ENCODE results near the gene NOL4L. TPM values are rescaled to one million over a fixed set of nuclear protein-coding genes. Genes with fewer than 3 reads are reported as not detected.

NOL4L gene
- total and polyA plus RNA-seq, 2 experiments from 2014 or later: 35.6 to 42.9 TPM

DNA sequence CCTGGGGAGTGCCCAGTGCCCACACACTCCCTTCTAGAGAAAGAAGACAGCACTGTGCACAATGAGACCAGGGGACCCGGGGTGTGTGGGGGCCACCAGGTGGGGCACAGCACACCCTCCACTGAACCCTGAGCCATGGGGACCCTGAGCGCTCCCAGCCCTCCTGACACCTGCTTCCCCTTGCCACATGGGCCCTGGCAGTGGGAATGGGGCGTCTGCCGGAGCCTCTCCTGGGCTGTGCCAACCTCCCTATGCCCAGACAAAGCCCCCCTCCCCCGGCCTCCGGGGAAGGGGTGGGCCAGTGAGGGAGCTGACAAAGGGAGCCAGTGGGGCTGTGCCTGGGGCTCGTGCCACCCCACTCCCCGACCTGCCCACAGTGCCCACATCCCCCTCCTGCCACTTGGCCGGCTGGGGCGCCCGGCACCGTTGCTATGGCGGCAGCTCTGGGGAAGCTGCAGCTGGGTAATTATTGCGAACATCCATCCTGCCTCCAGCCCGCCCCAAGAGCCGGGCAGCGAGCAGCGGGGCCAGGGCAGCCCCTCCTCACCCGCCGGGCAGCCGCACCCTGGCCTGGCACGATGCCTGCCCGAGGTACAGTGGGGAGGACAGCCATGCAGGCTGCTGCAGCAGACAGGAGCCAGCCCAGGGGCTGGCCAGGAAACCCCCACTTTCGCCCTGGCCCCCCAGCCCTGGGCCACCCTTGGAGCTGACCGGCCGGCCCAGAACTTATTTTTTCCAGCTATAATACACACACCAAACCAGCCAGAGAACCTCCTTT is 41.9 kb upstream of the NOL4L start:
- H3K27me3 ChIP-seq: no peaks in the 10 kb centered on the region
- H3K79me2 ChIP-seq: no peaks in the 10 kb centered on the region
- H3K4me1 ChIP-seq (ENCODE audit: insufficient read depth): peaks cover 20% of the 10 kb centered on the region
- H3K36me3 ChIP-seq (replicated peaks; ENCODE audit: insufficient read depth, low read depth): no peaks in the 10 kb centered on the region
- H4K20me1 ChIP-seq (ENCODE audit: insufficient read depth, poor library complexity, severe bottlenecking): no peaks in the 10 kb centered on the region
- TF ChIP-seq EZH2phosphoT487 (IDR thresholded peaks at IDR 0.05; ENCODE audit: low read depth, severe bottlenecking, unreplicated experiment) (no peak), CTCF (IDR thresholded peaks at IDR 0.05; ENCODE audit: poor library complexity) (no peak), EZH2 (IDR thresholded peaks at IDR 0.05; ENCODE audit: borderline replicate concordance) (no peak)
- peak overlapping the region; percentile 56 for H3K4me2 ChIP-seq
- 82% methylated on average over 23 of the region's 26 CpGs for WGBS (ENCODE audit: low lambda C conversion rate, missing lambda C conversion rate)
- H3K9me3 ChIP-seq (ENCODE audit: low read depth): no peaks in the 10 kb centered on the region
- DNase-seq (ENCODE audit: low spot score): no peak
- peak overlapping the region; percentile 52 for H2AFZ ChIP-seq
- no peaks in the 10 kb centered on the region for H3K9me2 ChIP-seq (replicated peaks; ENCODE audit: insufficient read depth)
- H3K4me3 ChIP-seq: no peak overlapping the region
- H3K27ac ChIP-seq: peak overlapping the region; percentile 43

GRCh38 chr20:32626407-32626806 is 41.3 kb upstream of the NOL4L start:
- Histone ChIP-seq H3K79me2 (no peaks in the 10 kb centered on the region), H3K9me3 (ENCODE audit: low read depth) (no peaks in the 10 kb centered on the region), H3K9me2 (replicated peaks; ENCODE audit: insufficient read depth) (no peaks in the 10 kb centered on the region), H3K4me3 (no peak overlapping the region), H3K36me3 (replicated peaks; ENCODE audit: insufficient read depth, low read depth) (no peaks in the 10 kb centered on the region), H3K4me1 (ENCODE audit: insufficient read depth) (peaks cover 20% of the 10 kb centered on the region), H3K27ac (no peak overlapping the region), H3K27me3 (no peaks in the 10 kb centered on the region), H2AFZ (no peak overlapping the region), H3K4me2 (no peak overlapping the region), H4K20me1 (ENCODE audit: insufficient read depth, poor library complexity, severe bottlenecking) (no peaks in the 10 kb centered on the region)
- TF ChIP-seq EZH2 (IDR thresholded peaks at IDR 0.05; ENCODE audit: borderline replicate concordance) (no peak), CTCF (IDR thresholded peaks at IDR 0.05; ENCODE audit: poor library complexity) (no peak), EZH2phosphoT487 (IDR thresholded peaks at IDR 0.05; ENCODE audit: low read depth, severe bottlenecking, unreplicated experiment) (no peak)
- no peak for DNase-seq (ENCODE audit: low spot score)
- 89% methylated on average over 3 of the region's 3 CpGs for WGBS (ENCODE audit: low lambda C conversion rate, missing lambda C conversion rate)

GRCh38 chr20:32625996-32626395 is 40.9 kb upstream of the NOL4L start:
- H3K27ac ChIP-seq: no peak overlapping the region
- WGBS (ENCODE audit: low lambda C conversion rate, missing lambda C conversion rate): 95% methylated on average over 18 of the region's 18 CpGs
- H3K4me2 ChIP-seq: no peak overlapping the region
- H3K9me2 ChIP-seq (replicated peaks; ENCODE audit: insufficient read depth): no peaks in the 10 kb centered on the region
- no peak overlapping the region for H3K4me3 ChIP-seq
- H3K36me3 ChIP-seq (replicated peaks; ENCODE audit: insufficient read depth, low read depth): no peaks in the 10 kb centered on the region
- TF ChIP-seq EZH2phosphoT487 (IDR thresholded peaks at IDR 0.05; ENCODE audit: low read depth, severe bottlenecking, unreplicated experiment): no peak
- no peak for TF ChIP-seq EZH2 (IDR thresholded peaks at IDR 0.05; ENCODE audit: borderline replicate concordance)
- no peak for TF ChIP-seq CTCF (IDR thresholded peaks at IDR 0.05; ENCODE audit: poor library complexity)
- no peaks in the 10 kb centered on the region for H3K9me3 ChIP-seq (ENCODE audit: low read depth)
- no peaks in the 10 kb centered on the region for H3K27me3 ChIP-seq
- H2AFZ ChIP-seq: no peak overlapping the region
- H3K79me2 ChIP-seq: no peaks in the 10 kb centered on the region
- no peak for DNase-seq (ENCODE audit: low spot score)
- H4K20me1 ChIP-seq (ENCODE audit: insufficient read depth, poor library complexity, severe bottlenecking): no peaks in the 10 kb centered on the region
- peaks cover 20% of the 10 kb centered on the region for H3K4me1 ChIP-seq (ENCODE audit: insufficient read depth)
